ENCODE data around the gene IQCF2. TPM values are rescaled to one million over a fixed set of nuclear protein-coding genes. Genes with fewer than 3 reads are reported as not detected.
A peak's percentile ranks its signal among the peaks of the same experiment; 100 is the strongest.
"Not testable (repeated sequence)": the region's sequence is repeated elsewhere in the genome, so short reads cannot be mapped to it uniquely, and the experiment has no call there.

The IQCF2 gene
- total RNA-seq, 1 donor from 2014 or later: not detected

- H3K27ac Mint-ChIP-seq (ENCODE audit: unreplicated experiment); H4K20me1 ChIP-seq (ENCODE audit: insufficient read depth, low read length); H3K9ac ChIP-seq (ENCODE audit: low read length); H3K79me2 ChIP-seq (ENCODE audit: insufficient read depth, low read length); H3K9me3 ChIP-seq (ENCODE audit: insufficient read depth, low read depth, low read length); H3K4me1 ChIP-seq (ENCODE audit: insufficient read depth, low read length); H3K36me3 Mint-ChIP-seq (ENCODE audit: low read depth, unreplicated experiment); H3K36me3 ChIP-seq (ENCODE audit: insufficient read depth, low read length); H3K4me3 ChIP-seq (ENCODE audit: insufficient read depth, low read depth, low read length); H3K27me3 ChIP-seq (ENCODE audit: insufficient read depth, low read length); H3K27me3 Mint-ChIP-seq (ENCODE audit: low read depth, unreplicated experiment); H3K27ac ChIP-seq (ENCODE audit: low read depth, low read length); H2AFZ ChIP-seq (ENCODE audit: low read depth, low read length); H3K4me3 Mint-ChIP-seq (ENCODE audit: unreplicated experiment); H3K4me1 Mint-ChIP-seq (ENCODE audit: low read depth, unreplicated experiment); FAIRE-seq; H3K4me2 ChIP-seq (ENCODE audit: low read length): not testable (repeated sequence)
- DNase-seq (ENCODE audit: low read depth): peak; percentile 11
- peaks cover 21% of the 10 kb centered on the region for H3K9me3 Mint-ChIP-seq (ENCODE audit: unreplicated experiment)
Measured at GRCh38 chr3:51902361-51902760, 40.9 kb downstream of the IQCF2 start.

GRCh38 chr3:51904034-51904823 lies 42.8 kb downstream of the IQCF2 start:
- no peak overlapping the region for H3K27ac ChIP-seq (ENCODE audit: low read depth, low read length)
- H3K9ac ChIP-seq (ENCODE audit: low read length): no peak overlapping the region
- H3K27ac Mint-ChIP-seq (ENCODE audit: unreplicated experiment): no peak overlapping the region
- no peaks in the 10 kb centered on the region for H3K4me1 ChIP-seq (ENCODE audit: insufficient read depth, low read length)
- peaks cover 8% of the 10 kb centered on the region for H3K36me3 Mint-ChIP-seq (ENCODE audit: low read depth, unreplicated experiment)
- FAIRE-seq: no peak
- no peak overlapping the region for H3K4me3 Mint-ChIP-seq (ENCODE audit: unreplicated experiment)
- H3K9me3 Mint-ChIP-seq (ENCODE audit: unreplicated experiment): peaks cover 29% of the 10 kb centered on the region
- no peak overlapping the region for H3K4me3 ChIP-seq (ENCODE audit: insufficient read depth, low read depth, low read length)
- TF ChIP-seq CTCF (IDR thresholded peaks at IDR 0.05; ENCODE audit: insufficient read depth, low read depth, low read length) (no peak), EZH2 (IDR thresholded peaks at IDR 0.05; ENCODE audit: insufficient read depth, low read length) (no peak)
- H3K4me2 ChIP-seq (ENCODE audit: low read length): no peak overlapping the region
- H3K4me1 Mint-ChIP-seq (ENCODE audit: low read depth, unreplicated experiment): no peaks in the 10 kb centered on the region
- DNase-seq (ENCODE audit: low read depth): no peak
- no peaks in the 10 kb centered on the region for H3K9me3 ChIP-seq (ENCODE audit: insufficient read depth, low read depth, low read length)
- H3K27me3 Mint-ChIP-seq (ENCODE audit: low read depth, unreplicated experiment): no peaks in the 10 kb centered on the region
- no peaks in the 10 kb centered on the region for H3K36me3 ChIP-seq (ENCODE audit: insufficient read depth, low read length)
- H3K27me3 ChIP-seq (ENCODE audit: insufficient read depth, low read length): no peaks in the 10 kb centered on the region
- no peaks in the 10 kb centered on the region for H4K20me1 ChIP-seq (ENCODE audit: insufficient read depth, low read length)
- no peaks in the 10 kb centered on the region for H3K79me2 ChIP-seq (ENCODE audit: insufficient read depth, low read length)
- H2AFZ ChIP-seq (ENCODE audit: low read depth, low read length): no peak overlapping the region

GRCh38 chr3:51908026-51908425 lies 46.6 kb downstream of the IQCF2 start:
- Histone ChIP-seq H3K4me3 (ENCODE audit: insufficient read depth, low read depth, low read length) (no peak overlapping the region), H3K4me1 (ENCODE audit: insufficient read depth, low read length) (no peaks in the 10 kb centered on the region), H3K9ac (ENCODE audit: low read length) (no peak overlapping the region), H4K20me1 (ENCODE audit: insufficient read depth, low read length) (no peaks in the 10 kb centered on the region), H3K9me3 (ENCODE audit: insufficient read depth, low read depth, low read length) (no peaks in the 10 kb centered on the region), H3K27ac (ENCODE audit: low read depth, low read length) (no peak overlapping the region), H3K4me2 (ENCODE audit: low read length) (no peak overlapping the region), H3K27me3 (ENCODE audit: insufficient read depth, low read length) (no peaks in the 10 kb centered on the region), H3K36me3 (ENCODE audit: insufficient read depth, low read length) (no peaks in the 10 kb centered on the region), H2AFZ (ENCODE audit: low read depth, low read length) (no peak overlapping the region), H3K79me2 (ENCODE audit: insufficient read depth, low read length) (no peaks in the 10 kb centered on the region)
- Mint-ChIP-seq H3K36me3 (ENCODE audit: low read depth, unreplicated experiment) (peaks cover 8% of the 10 kb centered on the region), H3K27ac (ENCODE audit: unreplicated experiment) (no peak overlapping the region), H3K4me3 (ENCODE audit: unreplicated experiment) (no peak overlapping the region), H3K27me3 (ENCODE audit: low read depth, unreplicated experiment) (no peaks in the 10 kb centered on the region), H3K9me3 (ENCODE audit: unreplicated experiment) (peaks cover 26% of the 10 kb centered on the region), H3K4me1 (ENCODE audit: low read depth, unreplicated experiment) (no peaks in the 10 kb centered on the region)
- DNase-seq (ENCODE audit: low read depth): no peak
- FAIRE-seq: no peak
- TF ChIP-seq CTCF (IDR thresholded peaks at IDR 0.05; ENCODE audit: insufficient read depth, low read depth, low read length) (no peak), EZH2 (IDR thresholded peaks at IDR 0.05; ENCODE audit: insufficient read depth, low read length) (no peak)

Other genes starting within 250 kb of the IQCF2 start
- gene TEX264, start 190.4 kb upstream of the IQCF2 start, total RNA-seq: 28.2 and 29.0 TPM in 2 replicates
- 0.12 and 0.25 TPM in 2 replicates for gene GRM2, start 154.5 kb upstream of the IQCF2 start, total RNA-seq
- not detected in 2 replicates for gene IQCF6, start 82.4 kb upstream of the IQCF2 start, total RNA-seq
- gene IQCF5, start 14.0 kb downstream of the IQCF2 start, total RNA-seq: not detected in 2 replicates
- not detected in 2 replicates for gene IQCF1, start 41.7 kb downstream of the IQCF2 start, total RNA-seq
- 22.9 and 25.5 TPM in 2 replicates for gene RRP9, start 80.3 kb downstream of the IQCF2 start, total RNA-seq
- gene PARP3, start 80.7 kb downstream of the IQCF2 start, total RNA-seq: 4.6 and 4.8 TPM in 2 replicates
- gene GPR62, start 93.8 kb downstream of the IQCF2 start, total RNA-seq: not detected in 2 replicates
- gene PCBP4, start 105.8 kb downstream of the IQCF2 start, total RNA-seq: 95.4 and 102 TPM in 2 replicates
- gene ABHD14B, start 112.4 kb downstream of the IQCF2 start, total RNA-seq: 10.3 and 12.3 TPM in 2 replicates
- 10.9 and 11.8 TPM in 2 replicates for gene ABHD14A, start 113.4 kb downstream of the IQCF2 start, total RNA-seq
- gene ACY1, start 121.9 kb downstream of the IQCF2 start, total RNA-seq: 16.4 and 21.1 TPM in 2 replicates
- gene RPL29, start 134.3 kb downstream of the IQCF2 start, total RNA-seq: 768 and 872 TPM in 2 replicates
- 24.2 and 24.9 TPM in 2 replicates for gene DUSP7, start 195.0 kb downstream of the IQCF2 start, total RNA-seq

Data from astrocyte (in vitro differentiated cells and primary cell).